Kidney tubule cell (primary cell): Measurements from ENCODE around the gene GNAS-AS1.
A peak's percentile ranks its signal among the peaks of the same experiment; 100 is the strongest.

Experiments used
- DNase-seq: peaks from one replicate; pipeline ENCODE4 v3.0.0-alpha.2; 2018; ENCODE audit warnings: low spot score

Gene GNAS-AS1

GRCh38 chr20:58855506-58856389, 5.0 kb upstream of the GNAS-AS1 start:
- no peak for DNase-seq

- DNase-seq = no peak
Measured at GRCh38 chr20:58854638-58855471, 4.2 kb upstream of the GNAS-AS1 start.

GRCh38 chr20:58853976-58854637, 3.4 kb upstream of the GNAS-AS1 start:
- no peak for DNase-seq

DNA sequence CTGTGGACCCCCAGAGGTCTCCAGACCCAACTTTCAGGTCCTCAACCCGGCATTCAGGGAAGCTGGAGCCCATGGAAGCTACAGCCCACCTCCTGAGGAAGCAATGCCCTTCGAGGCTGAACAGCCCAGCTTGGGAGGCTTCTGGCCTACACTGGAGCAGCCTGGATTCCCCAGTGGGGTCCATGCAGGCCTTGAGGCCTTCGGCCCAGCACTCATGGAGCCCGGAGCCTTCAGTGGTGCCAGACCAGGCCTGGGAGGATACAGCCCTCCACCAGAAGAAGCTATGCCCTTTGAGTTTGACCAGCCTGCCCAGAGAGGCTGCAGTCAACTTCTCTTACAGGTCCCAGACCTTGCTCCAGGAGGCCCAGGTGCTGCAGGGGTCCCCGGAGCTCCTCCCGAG, 2.8 kb upstream of the GNAS-AS1 start:
- no peak for DNase-seq

DNA sequence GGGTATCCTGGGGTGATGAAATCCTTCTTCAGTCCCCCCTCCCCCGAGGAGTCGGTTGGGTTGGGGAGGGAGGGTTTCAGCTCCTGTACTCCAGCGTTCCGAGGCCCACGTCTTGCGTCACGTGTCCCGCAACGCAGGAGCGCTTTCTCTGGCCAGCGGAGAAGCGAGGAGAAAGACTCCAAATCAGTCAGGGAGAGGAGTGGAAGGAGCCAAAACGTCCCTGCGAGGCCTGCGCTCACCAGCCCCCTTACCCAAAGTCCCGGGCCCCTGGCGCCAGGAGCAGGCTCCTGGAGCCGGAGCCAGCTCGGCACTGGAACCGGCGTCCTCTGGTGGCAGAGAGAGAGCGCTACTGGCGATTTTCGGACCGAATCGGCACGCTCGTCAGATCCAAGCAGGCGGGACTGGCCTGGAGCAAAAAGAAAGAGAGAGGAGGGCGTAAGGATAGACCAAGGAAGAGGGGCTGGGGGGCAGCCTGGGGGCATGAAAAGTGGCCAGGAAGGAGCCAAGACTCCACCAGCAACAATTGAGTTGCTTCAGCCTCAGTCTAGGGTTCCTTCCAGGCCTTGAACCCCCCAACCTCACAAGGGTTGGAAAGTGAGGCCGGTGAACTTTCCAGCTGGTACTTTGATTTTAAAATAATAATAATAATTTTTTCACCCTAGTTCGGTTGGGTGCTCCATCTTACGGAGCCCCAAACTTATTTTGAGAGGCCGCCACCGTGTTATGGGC, 2.0 kb upstream of the GNAS-AS1 start, which contains the start of gene GNAS:
Gene GNAS, plus strand, starts transcription at position 174 of the 729 bp plus-strand sequence.
- peak; percentile 59 for DNase-seq

GRCh38 chr20:58851969-58852458, 1.3 kb upstream of the GNAS-AS1 start:
- no peak for DNase-seq

DNA sequence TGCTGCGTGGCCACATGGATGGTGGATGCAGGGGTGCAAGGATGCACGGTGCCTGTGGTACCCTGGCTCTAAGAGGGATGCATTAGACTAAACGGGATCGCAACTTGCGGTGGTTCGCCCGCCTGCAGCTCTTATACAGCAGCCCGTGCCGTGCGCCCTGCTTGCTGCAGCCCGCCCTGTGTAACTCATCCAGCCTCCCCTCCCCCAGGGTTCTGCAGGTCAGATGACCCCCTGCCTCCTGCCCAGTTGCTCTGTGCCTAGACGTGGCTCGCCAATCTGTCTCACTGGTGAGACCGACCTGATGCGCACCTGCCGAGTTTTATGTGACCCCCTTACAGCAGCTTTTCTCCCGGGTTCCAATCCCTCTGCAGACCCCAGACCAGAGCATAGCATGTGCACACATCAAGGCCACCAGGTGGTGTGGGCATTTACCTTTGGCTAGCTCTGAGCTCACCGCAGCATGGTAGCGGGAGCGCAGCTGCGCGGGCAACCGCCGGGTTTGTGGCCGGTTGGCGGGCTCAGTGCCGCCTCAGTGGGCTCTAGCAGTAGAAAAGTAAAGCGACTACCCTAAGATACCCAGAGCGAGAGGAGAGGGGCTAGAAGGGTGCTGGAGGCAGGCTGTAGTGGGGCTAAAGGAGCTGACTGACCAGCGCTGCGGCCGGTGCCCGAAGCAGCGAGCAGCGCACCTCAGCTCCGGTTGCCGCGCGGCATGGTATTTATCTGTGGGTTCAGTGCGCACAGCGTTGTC, 693 bp upstream of the GNAS-AS1 start:
- DNase-seq = no peak

DNA sequence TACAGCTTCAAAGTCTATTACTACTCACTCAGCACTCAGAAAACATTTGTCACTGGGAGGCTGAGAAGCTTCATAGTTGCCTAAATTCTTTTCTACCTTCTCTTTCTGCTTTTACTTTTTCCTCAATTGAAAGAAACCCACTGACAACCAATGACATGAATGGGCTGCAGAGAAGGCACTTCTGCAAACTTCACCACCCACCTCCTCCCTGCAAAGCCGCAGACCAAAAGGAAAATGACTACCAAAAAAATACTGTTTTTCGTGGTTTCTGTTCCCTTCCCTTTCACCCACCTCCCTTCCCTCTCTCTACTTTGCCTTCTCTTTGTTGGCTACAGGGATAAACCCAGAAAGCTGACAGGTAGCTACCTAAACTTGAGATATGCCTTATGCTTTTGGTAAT, 3.2 kb downstream of the GNAS-AS1 start:
- DNase-seq = no peak

DNA sequence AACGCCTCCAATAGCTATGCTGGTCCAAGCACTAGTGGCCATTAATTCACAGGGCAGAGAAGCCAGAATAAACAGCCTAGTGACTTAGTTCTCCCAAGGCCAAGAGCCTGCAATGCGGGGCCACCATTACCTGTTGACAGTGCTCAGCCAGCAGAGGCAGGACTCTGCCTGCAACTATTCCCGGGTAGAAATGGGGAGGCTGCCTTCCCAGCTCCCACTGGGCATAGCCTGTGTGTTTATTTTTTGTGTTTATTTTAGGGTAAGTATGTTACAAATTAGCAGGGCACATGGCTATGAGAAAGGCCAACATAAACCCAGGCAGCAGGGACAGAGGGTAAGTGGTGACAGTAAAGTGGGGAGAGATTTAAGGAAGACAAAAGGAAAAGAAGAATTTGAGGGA, 5.0 kb downstream of the GNAS-AS1 start:
- DNase-seq = no peak

- DNase-seq = no peak
Measured at GRCh38 chr20:58843128-58843556, 7.6 kb downstream of the GNAS-AS1 start.

- no peak for DNase-seq
Measured at GRCh38 chr20:58842276-58842675, 8.4 kb downstream of the GNAS-AS1 start.

- no peak for DNase-seq
Measured at GRCh38 chr20:58841539-58842264, 9.0 kb downstream of the GNAS-AS1 start.

GRCh38 chr20:58840816-58841538, 9.7 kb downstream of the GNAS-AS1 start:
- DNase-seq = no peak

- no peak for DNase-seq
Measured at GRCh38 chr20:58839991-58840747, 10.5 kb downstream of the GNAS-AS1 start.

DNA sequence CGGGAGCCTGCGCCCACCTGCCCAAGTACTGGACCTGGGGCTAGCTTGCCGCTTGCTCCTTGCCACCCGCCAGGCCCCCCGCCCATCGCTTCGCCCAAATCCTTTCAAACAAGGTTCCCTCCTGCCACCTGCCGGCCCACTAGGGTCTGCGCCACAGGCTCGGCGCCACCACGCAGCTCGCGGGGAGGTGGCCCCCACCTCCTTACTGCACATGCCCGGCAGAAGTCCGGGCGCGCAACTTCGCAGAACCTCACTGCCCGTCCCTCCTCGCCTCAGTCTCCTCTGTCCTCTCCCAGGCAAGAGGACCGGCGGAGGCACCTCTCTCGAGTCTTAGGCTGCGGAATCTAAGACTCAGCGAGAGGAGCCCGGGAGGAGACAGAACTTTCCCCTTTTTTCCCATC, 11.2 kb downstream of the GNAS-AS1 start:
- DNase-seq = peak; percentile 32

GRCh38 chr20:58838174-58838573, 12.5 kb downstream of the GNAS-AS1 start:
- no peak for DNase-seq

DNA sequence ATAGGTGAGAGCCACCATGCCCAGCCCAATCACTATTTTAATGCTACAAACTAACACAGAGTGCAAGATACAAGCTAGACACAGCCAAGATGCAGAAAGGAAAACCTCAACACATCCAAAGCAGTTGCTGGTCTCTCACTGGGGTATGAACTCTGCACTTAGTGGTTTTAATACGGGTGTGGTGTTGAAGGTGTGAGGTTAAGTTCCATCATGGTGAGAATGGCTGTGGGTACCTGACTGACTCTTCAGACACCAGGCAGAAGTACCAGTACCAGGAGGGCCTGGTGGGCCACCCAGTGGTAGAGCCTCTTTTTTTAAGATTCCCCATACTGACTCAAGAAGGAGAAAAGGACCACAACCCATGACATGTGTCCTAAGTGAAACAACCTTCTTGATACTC, 13.0 kb downstream of the GNAS-AS1 start:
- DNase-seq = no peak

- no peak for DNase-seq
Measured at GRCh38 chr20:58836616-58837204, 14.0 kb downstream of the GNAS-AS1 start.
